GM21723 (cell line): ENCODE measurements around the gene GARIN6.
"Not testable (repeated sequence)": the region's sequence is repeated elsewhere in the genome, so short reads cannot be mapped to it uniquely, and the experiment has no call there.

Source experiments
- ATAC-seq: cut with Tn5 transposase; IDR thresholded peaks from one replicate; pipeline ENCODE4 v1.9.1; 2021; ENCODE audit warnings: mild to moderate bottlenecking, moderate library complexity; ENCODE audit not compliant: unreplicated experiment

Gene GARIN6

GRCh38 chr12:99647453-99647852 is at the start of gene GARIN6:
Gene GARIN6, plus strand, starts transcription at chr12:99647753. Its CDS starts 422 bp downstream, at chr12:99648175.
- ATAC-seq = no peak

- no peak for ATAC-seq
Measured at GRCh38 chr12:99598785-99599184, 48.8 kb upstream of the GARIN6 start.

DNA sequence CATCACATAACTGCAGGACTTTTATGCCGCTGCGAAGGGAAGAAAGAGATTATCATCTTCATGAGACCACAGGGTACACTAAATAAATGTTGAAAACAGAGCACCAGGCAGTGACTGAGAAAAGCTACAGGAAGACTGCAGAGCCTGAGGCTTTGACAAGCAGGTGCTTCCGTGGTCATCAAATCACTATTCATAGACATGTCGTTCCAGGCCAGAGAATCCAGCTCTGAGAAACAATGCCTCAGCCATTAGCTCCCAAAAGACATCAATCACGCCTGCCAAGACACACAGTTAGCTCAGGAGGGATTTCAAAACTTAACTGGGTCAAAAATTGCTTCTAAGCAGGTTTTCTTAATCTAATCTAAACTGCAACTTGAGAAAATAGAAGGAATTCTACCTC is 47.2 kb upstream of the GARIN6 start:
- peak; percentile 85 for ATAC-seq

GRCh38 chr12:99609455-99610181 is 37.9 kb upstream of the GARIN6 start:
- ATAC-seq = no peak

DNA sequence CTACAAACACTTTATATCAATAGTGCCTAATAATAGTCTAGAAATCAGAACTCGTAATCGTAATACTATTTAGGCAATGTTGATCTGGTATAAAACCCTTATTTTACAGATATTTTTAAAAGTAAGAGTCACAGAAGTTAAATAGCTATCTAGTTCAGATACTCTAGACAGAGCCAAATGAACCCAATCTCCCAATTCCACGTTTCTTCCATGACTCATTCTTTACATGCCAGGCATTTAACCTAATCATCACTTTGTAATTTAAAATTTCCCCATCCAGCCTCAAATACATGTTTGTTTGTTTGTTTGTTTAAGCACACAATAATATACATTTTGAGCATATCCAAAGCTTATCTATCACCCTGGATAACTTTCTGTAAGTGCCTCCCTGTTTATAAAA is 36.4 kb upstream of the GARIN6 start:
- no peak for ATAC-seq

DNA sequence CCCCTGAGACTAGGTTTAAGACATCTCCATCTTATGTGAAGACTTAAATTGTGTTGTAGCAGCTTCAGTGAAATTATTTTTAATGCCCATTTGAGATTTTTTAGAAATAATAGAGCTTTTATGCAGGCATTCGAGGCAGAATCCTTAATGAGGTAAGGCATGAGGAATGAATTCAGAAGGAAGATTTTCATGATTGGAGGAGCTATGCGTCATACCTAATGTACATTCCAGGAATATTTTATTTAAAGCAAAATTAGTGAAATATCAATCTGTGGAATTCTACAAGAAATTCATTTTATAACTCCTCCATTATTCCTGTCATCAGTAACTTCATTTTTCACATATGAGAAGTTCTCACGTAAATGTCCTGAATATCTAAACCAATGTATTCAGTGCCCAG is 36.0 kb upstream of the GARIN6 start:
- ATAC-seq = no peak

DNA sequence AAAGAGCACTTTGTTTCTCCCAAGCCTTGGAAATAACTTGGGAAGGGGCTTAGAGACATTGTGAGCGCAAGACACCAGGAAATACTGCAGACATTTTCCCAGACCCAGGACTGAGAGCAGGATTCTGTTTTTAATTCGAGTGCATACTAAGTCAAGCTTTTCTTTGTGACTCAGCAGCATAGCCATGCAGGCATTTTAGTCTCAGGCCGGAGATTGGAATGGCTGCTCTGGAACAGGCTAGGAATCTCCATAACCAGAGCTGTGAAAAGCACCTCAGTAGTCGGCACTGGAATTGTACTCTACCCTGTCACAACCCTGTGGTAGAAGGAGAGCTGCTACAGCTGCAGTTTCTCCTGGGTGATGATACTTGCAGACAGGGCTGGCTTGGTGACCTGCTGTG is 28.9 kb upstream of the GARIN6 start:
- no peak for ATAC-seq

DNA sequence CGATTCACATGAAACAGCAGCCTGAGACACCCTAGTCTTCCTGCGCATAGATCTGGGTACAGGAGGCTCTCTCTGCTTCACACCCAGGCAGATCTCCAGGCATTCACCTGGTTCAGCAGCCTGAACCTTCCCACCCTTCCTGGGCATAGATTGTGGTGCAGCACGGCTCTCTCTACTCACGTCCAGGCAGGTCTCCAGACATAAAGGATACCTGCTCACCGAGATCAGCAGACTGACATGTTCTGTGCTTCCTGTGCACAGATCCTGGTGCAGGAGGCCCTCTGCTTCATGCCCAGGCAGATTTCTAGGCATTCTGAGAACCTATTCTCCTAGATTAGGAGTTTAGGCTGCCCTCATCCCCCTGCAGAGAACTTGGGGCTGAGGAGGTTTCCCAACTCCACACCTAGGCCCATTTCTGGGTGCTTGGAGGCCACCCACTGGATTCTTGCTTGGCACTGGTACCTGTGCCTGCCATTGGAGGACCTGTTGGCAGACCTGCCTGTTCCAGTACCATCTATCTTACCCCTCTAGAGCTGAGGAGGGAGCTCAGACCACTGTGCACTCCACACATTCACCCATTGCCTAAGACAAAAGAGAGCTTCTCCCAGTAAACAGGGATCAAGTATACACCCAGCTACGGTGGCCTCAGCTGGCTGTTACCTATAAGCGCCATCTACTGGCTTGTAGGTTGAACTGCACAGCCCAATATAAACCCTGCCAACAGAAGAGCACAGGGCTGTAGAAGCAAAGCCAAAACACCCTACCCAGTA is 28.0 kb upstream of the GARIN6 start:
- peak; percentile 99 for ATAC-seq

- no peak for ATAC-seq
Measured at GRCh38 chr12:99620159-99620479, 27.4 kb upstream of the GARIN6 start.

GRCh38 chr12:99624591-99624990 is 23.0 kb upstream of the GARIN6 start:
- not testable (repeated sequence) for ATAC-seq

DNA sequence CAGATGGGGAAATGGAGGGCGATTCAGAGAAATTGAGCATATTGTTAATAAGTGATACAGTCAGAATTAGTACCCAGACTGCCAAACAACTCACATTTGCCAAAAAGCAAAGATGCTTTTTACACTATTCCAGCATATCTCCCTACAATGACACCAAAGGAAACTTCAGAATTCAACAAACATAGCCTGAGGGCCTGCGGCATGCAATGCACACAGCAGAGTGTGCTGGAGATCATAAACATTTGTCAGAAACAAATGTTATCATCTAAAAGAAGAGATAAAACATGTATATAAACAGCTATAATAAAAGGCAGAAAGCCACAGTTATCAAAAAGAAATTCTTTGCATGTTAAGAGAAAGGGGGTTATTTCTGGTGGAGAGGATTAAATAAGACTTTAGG is 20.1 kb upstream of the GARIN6 start:
- ATAC-seq = no peak

DNA sequence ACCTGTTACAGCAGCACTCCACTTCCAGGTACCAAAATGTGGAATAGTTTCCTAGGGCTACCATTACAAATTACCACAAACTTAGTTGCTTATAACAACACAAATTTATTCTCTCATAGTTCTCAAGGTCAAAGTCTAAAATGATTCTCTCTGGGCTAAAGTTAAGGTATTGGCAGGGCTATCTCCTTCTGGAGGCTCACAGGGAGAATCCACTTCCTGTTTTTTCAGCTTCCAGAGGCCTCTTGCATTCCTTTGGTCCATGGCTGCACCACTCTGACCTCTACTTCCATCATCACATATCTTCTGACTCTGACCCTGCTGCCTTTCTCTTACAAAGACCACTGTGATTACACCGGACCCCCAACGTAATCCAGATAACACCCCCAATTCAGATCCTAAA is 2.9 kb upstream of the GARIN6 start:
- ATAC-seq = no peak

DNA sequence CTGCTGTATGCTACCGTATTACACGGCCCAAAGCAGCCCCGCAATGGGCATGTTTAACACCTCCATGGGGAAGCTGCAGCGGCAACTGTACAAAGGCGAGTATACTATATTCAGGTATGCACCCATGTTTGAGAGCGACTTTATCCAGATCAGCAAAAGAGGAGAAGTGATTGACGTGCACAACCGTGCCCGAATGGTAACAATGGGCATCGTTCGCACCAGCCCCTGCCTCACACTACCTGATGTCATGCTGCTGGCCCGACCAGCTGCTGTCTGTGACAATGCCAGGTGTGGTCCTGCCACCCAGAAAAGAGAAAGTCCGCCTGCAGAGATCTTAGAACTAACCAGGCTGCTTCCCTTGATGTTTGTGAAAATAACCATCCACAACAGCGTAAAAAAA is 630 bp downstream of the GARIN6 start:
- no peak for ATAC-seq

- no peak for ATAC-seq
Measured at GRCh38 chr12:99649551-99649950, 2.0 kb downstream of the GARIN6 start.

DNA sequence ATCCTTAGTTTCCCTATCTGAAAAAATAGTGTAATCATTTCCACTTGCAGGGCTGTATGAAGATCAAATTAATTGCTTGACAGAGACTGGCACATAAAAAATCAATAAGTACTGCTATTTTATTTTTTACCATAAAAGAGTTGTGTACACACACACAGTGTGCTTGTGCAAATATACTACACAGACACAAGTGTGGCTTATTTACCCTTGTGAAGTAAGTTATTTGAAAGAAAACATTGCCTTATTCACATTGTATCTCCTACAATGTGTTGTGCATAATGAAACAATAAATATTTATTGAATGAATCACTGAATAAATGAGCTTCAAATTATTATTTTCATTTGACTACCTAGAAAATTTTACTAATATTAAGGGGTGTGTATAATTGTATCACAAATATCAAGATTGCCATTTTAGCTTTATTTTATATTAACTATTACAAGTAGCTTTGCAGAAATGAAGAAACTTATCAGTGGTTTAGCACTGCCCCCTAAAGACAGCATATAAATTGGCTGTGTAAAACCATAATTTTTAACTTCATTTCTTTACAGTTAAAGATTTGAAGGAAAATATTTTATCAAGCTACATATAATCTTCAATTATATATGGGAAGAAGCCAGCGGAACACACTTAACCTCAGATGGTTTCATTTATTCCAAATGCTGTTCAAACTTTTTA is 11.3 kb downstream of the GARIN6 start:
- ATAC-seq = no peak

DNA sequence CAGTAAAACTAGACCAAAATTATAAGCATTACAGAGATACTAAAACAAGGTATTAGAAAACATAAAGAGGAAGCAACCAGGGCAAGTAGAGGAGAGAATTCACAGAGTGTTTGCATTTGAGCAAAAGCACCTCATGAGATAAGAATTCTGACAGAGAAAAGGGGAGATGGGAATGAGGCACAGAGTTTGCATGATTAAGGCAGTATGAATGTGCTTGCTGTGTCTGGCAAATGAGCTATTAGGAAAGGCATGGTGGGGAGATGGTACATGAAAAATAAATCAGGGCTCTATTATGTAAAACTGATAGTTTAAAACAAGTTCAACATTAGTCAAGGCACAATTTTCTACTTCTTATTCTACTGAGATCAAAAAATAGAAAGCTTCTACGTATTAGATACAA is 23.1 kb downstream of the GARIN6 start:
- ATAC-seq = no peak

GRCh38 chr12:99680276-99680675 is 32.7 kb downstream of the GARIN6 start:
- ATAC-seq = no peak

- no peak for ATAC-seq
Measured at GRCh38 chr12:99686142-99686541, 38.6 kb downstream of the GARIN6 start.

- ATAC-seq = no peak
Measured at GRCh38 chr12:99695050-99695449, 47.5 kb downstream of the GARIN6 start.
